Gastrocnemius medialis (tissue), 4 donors: ENCODE data around the gene POLR1F.

ENCODE experiments used
- POLR2A ChIP-seq, 2 donors: fragments of 450-650 bp; IDR thresholded peaks; one replicate each; pipeline ENCODE4 v1.6.1; 2017; ENCODE audit warnings: antibody characterized with exemption in 2 of 2, mild to moderate bottlenecking in 2 of 2, moderate library complexity in 2 of 2
- TF ChIP-seq, protein P1 (sequence below), 5 experiments: fragments of 450-650 bp in 3 of 5; fragments of 200-600 bp in 2 of 5; sonication (generic) in 2 of 5; IDR thresholded peaks in 4 of 5; conservative IDR thresholded peaks in 1 of 5; 1 replicate in 4 of 5; 2 replicates in 1 of 5; pipeline ENCODE4 v1.5.1; 2016 to 2019; ENCODE audit warnings: antibody characterized with exemption in 5 of 5, mild to moderate bottlenecking in 3 of 5, moderate library complexity in 3 of 5

- TF ChIP-seq, protein P1, sequence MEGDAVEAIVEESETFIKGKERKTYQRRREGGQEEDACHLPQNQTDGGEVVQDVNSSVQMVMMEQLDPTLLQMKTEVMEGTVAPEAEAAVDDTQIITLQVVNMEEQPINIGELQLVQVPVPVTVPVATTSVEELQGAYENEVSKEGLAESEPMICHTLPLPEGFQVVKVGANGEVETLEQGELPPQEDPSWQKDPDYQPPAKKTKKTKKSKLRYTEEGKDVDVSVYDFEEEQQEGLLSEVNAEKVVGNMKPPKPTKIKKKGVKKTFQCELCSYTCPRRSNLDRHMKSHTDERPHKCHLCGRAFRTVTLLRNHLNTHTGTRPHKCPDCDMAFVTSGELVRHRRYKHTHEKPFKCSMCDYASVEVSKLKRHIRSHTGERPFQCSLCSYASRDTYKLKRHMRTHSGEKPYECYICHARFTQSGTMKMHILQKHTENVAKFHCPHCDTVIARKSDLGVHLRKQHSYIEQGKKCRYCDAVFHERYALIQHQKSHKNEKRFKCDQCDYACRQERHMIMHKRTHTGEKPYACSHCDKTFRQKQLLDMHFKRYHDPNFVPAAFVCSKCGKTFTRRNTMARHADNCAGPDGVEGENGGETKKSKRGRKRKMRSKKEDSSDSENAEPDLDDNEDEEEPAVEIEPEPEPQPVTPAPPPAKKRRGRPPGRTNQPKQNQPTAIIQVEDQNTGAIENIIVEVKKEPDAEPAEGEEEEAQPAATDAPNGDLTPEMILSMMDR (IDR thresholded peaks at IDR 0.05 in 4 of 5, conservative IDR thresholded peaks at IDR 0.05 in 1 of 5): peak; percentile 82 to 93 (median 84)
- peak; percentile 71 to 82 for TF ChIP-seq POLR2A (IDR thresholded peaks at IDR 0.05)
Measured at GRCh38 chr7:19708397-19709248, at the start of gene POLR1F.
